DMS 273 (cell line): ENCODE measurements around the gene SAMD4A.

Experiments
- DNase-seq: peaks from one replicate; lab custom pipeline; 2025; ENCODE audit not compliant: unreplicated experiment; lab: John Stamatoyannopoulos, UW

The SAMD4A gene

GRCh38 chr14:54775486-54776140 lies 208.7 kb downstream of the SAMD4A start:
- DNase-seq, result no peak

- peak; percentile 23 for DNase-seq
These were observed 209.6 kb downstream of the SAMD4A start for GRCh38 chr14:54776361-54777001.

- no peak for DNase-seq
These were observed 210.5 kb downstream of the SAMD4A start for GRCh38 chr14:54777395-54777794.

DNA sequence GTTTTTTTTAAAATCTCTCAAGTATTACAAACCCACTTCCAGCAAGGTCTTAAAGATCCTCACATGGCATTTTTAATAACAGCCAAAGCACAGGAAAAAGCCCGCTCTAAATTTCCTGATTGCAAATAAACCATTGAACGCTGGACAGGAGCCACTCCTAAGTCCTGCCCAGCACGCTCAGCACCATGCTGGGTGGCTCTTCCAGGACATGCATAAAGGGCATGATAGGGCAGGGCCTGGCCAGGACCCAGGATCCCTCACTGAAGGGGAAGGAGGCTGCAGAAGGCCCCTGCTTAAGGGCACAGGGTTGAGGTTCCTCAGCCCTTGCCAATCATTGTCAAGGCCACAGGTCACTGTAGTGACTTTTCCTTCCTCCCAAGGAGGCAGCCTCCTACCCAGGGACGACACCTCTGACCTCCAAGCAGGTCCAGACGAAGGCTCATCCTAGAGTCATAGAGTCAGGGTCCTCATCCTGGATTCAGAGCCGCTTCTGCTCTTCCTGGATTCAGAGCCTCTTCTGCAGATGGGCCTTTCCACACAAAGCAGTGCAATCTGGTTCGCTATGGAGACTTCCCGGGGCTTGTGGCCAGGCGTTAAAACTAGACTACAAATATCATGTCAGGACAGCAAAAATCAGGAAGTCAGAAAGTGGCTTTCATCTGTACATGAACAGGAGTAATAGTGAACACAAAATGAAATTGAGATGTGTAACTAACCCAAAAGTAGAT lies 211.9 kb downstream of the SAMD4A start:
- no peak for DNase-seq

DNA sequence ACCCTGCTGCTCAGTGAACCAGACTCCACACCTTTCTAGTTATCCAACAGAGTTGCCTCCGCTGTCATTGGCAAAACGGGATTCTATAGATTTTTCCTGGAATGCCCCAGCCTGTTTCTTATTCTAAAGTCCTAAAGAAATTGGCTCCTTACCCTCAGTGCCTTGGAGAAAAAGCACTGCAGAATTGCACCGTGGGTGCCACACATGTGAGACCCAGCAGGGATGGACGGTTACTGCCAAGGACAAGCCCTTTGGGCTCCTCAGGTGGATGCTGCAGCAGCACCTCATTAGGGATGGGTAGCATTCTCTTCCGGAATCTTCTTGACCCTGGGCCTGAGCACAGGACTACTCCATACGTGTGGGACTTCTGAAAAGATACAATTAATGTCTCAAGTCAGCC lies 214.2 kb downstream of the SAMD4A start:
- no peak for DNase-seq

DNA sequence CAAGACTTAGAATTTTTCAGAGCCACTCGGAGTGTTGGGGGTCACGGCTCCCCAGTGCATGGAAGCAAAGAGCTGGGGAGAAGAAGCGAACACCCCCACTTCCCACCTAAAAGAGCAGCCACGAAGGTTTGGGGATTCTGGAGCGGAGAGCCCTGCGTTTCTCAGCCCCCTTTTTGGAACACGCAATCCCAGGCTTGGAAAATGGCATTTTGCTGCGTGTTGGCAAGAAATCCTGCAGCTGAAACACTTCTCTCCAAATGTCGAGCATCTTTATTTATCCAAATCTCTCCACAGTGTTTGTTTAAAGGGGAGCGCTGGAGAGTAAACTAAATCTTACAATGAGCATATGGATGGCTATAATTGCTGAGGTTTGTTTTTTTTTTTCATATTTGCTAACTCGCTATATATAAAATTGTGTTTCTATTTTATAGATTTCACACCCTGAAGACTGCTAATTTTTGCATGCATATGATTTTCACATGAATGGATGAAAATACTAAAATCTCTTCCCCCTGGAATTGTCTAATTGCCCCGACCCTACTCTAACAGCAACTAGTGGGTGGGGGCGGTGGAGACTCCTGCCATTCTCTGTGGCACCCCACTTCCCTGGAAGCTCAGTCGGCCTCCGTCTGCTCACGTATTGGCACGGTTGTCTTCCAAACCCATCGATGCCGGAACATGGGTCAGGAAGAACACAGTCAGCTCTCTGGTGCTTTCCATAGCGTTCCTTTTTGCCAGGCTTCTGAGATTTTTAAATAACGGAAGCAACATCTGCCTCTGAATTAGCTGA lies 215.2 kb downstream of the SAMD4A start:
- DNase-seq, result no peak

DNA sequence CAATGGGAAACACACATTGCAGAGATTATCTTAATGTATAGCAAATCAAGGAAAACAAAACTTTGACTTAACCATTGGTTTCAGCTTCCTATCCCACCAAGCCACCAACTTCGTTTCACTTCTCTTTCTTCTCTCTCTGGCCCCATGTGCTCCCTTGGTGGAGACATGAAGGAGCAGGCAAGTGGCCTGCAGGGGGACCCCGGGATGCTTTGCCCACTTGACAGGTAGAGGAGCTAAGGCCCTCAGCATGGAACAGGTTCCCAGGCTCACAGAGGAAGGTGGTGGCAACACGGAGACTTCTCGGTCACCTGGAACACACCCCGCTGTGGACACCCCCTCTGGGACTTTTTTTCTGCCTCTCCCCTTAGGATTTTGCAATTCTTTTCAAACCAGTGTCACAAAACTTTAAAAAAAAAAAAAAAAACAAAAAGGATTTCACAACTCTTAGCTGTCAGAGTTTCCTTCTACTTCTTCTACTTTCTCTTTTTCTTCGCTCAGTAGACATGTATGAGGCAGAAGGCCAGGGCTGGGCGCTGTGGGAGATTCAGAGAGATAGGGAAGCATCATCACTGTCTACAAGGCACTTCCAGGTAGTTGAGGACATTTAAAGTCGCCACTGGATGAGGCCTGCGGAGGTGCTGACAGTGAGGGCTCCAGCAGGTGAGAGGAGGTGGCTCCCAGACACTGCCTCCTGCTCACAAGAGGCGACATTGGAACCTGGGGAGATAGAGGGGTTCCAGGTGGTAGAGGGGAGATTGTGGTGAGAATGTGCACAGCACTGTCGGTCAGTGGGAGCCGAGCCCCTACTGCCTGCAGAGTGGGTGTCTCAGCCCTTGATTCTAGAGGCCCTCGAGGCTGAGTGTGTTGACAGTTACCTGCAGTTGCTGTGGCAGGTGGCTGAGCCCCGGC lies 216.1 kb downstream of the SAMD4A start:
- DNase-seq, result peak; percentile 41

DNA sequence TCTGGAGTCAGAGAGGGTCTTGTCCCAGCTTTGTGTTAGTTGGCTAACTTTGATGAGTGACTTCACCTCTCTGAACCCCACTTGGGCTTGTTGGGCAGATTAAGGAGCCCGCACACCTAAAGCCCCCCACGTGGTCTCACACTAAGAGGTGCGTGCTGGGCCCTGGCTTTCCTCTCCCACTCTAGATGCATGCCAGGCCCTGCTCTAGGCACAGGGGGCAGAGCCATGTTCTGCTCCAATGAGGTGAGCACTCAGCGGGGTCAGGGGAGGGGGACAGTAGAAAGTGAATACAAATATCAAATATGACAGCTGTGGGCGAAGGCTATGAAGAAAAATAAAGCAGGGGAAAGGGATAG lies 216.7 kb downstream of the SAMD4A start:
- DNase-seq, result no peak

- no peak for DNase-seq
These were observed 217.1 kb downstream of the SAMD4A start for GRCh38 chr14:54784060-54784459.

GRCh38 chr14:54784657-54785056 lies 217.7 kb downstream of the SAMD4A start:
- DNase-seq, result no peak

- peak; percentile 70 for DNase-seq
These were observed 218.3 kb downstream of the SAMD4A start for GRCh38 chr14:54785136-54785777.

- peak; percentile 26 for DNase-seq
These were observed 219.1 kb downstream of the SAMD4A start for GRCh38 chr14:54785778-54786770.

DNA sequence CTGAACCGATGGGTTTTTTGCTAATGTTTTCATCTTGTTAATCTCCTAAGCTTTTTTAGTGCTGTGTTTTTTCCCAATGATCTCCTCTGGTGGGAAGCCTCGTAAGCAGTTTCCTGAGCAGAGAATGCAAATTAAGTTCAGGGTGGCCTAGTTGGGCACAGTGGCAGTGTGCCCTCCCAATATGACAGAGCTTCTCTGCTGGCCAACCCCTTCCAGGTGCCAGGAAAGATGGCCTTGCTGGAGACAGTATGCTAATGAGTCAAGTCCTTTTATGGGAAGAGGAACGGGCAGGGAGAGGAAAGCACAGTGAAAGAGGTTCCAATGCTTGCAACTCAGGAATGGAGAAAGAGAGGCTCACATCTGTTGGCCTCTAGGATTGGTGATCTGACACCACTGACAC lies 219.9 kb downstream of the SAMD4A start:
- peak; percentile 20 for DNase-seq

- peak; percentile 14 for DNase-seq
These were observed 220.3 kb downstream of the SAMD4A start for GRCh38 chr14:54787261-54787660.

DNA sequence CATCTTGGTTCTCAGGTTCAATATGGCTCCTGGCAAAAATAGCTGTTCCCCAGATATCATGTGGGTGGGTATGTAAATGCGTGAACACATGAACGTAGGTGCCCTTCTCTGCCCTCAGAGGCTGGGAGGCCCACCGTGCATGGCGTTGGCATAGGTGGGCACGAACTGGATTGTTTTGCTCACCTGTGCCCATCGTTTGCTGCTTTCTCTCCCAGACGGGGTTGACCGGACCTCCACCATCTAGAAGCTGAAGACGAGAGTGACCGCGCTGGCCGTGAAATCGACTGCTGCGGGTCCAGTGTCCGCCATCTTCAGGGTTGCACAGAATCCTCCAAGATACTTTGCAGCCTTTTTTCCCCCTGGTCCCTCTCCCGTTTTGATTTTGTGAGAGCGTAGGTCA lies 221.8 kb downstream of the SAMD4A start:
- no peak for DNase-seq

GRCh38 chr14:54789166-54789565 lies 222.2 kb downstream of the SAMD4A start:
- DNase-seq, result no peak

- no peak for DNase-seq
These were observed 223.0 kb downstream of the SAMD4A start for GRCh38 chr14:54789781-54790480.

DNA sequence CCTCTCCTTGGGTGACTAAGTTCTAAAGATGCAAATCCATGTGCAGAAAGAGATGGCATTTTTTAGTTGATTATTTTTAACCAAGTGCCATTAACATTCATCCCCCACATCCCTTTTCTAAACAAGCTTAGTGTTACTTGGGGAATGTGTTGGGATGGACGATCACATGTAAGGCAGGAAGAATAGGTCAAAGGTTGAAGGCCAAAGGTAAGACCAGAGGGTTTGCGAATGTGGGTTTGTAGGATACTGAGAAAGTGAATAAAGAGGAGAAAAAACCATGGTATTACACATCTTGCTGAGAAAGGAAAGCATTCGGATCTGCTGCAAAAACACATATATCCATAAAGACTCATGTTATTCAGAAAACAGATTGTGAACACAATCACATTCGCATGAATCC lies 224.1 kb downstream of the SAMD4A start:
- DNase-seq, result no peak
